Measurements from ENCODE around the gene SNRPA.

The SNRPA gene

GRCh38 chr19:40741527-40742390 is 9.2 kb upstream of the SNRPA start:
- Histone ChIP-seq H3K4me3 (no peak overlapping the region), H3K27ac (peak overlapping the region in 14 of 21 experiments; percentile 13 to 86 (median 66))

DNA sequence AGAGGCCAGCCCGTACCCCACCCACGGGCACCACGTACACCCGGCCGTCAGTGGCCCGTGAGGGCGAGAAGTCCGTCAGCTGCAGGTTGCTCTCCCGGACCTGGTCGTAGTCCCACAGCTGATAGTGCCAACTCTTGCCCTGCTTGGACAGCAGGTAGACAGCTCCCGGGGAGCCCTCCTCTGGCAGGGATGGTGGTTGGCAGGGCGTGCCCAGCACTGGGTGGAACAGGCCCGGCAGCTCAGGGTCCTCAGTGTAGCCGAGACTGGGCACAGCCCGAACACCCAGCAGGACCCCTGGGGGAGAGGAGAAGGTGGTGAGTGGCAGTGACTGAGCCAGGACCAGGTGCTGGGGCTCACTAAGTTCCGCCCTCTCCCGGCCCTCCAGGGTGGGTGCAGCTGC is 8.5 kb upstream of the SNRPA start:
- Histone ChIP-seq H3K27ac (peak overlapping the region in 1 of 21 experiments; percentile 85), H3K4me3 (no peak overlapping the region)

DNA sequence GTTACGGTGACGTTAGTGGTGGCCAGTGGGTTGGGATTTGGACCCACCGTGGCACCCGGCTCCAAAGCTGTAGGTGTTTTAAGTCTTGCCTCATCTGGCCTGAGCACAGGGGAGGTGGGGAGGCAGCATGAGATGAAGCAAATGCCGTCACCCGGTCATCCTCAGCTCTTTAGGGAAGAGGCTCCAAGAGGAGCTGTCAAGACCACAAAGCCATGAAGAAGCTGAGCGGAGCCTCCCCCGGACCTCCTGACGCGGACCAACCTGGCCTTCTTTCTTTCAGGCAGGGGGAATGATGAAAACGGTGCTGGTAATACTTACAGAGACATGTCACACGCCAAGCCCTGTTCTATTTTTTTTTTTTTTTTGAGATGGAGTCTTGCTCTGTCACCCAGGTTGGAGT is 8.1 kb upstream of the SNRPA start:
- no peak overlapping the region for H3K4me3 ChIP-seq
- H3K27ac ChIP-seq = no peak overlapping the region

GRCh38 chr19:40743926-40744325 is 7.1 kb upstream of the SNRPA start:
- no peak overlapping the region for H3K4me3 ChIP-seq
- H3K27ac ChIP-seq = no peak overlapping the region

DNA sequence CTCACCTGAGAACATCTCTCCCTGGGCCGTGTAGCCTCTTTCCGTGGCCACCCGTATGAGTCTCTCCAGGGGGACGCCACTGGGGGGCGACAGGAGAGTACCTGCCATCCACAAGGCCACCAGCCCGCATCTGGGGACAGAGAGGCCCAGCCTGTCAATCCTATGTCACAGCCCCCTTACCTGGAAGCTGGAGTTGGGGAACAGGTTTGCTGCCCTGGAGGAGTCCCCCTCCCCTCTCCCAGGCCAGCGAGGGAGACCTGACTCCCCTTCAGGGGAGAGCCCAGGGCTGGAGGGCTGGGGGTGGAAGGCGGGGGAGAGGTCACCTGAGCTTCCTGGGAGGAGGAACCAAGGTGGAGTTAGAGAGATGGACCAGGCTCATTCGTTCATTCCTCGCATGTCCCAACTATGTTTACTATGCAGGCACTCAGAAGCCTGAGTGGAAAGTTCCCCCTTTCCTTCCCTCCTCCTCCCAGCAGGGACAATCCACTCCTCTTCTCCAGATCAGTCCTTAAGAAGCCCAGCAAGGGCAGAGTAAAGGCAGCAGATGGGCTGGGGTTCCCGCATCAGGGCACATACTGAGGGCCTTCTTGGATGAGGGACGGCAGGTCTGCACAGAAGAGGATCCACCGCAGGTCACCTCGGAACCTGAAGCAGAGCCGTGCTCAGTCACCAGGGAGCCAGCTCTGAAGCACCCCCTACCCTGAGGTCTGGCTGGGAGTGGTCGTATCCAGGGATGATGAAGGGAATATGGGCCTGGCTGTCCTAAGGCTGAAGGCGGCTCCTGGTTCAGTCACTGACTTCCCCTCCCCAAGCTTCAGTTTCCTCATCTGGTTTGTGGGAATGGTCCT is 6.2 kb upstream of the SNRPA start:
- Histone ChIP-seq H3K4me3 (no peak overlapping the region), H3K27ac (peak overlapping the region in 1 of 21 experiments; percentile 37)

DNA sequence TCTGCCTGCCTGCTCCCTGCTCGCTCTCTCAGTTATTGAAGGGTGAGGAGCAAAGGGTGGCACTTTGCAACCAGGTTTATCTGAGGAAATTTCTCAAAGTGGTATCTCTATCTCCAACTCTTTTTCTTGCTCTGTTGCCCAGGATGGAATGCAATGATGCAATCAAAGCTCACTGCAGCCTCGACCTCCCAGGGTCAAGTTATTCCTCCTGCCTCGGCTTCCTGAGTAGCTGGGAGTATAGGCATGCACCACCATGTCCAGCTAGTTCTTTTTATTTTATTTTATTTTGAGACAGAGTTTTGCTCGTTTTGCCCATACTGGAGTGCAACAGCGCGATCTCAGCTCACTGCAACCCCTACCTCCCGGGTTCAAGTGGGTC is 5.6 kb upstream of the SNRPA start:
- H3K27ac ChIP-seq = peak overlapping the region in 1 of 21 experiments; percentile 37
- no peak overlapping the region for H3K4me3 ChIP-seq

DNA sequence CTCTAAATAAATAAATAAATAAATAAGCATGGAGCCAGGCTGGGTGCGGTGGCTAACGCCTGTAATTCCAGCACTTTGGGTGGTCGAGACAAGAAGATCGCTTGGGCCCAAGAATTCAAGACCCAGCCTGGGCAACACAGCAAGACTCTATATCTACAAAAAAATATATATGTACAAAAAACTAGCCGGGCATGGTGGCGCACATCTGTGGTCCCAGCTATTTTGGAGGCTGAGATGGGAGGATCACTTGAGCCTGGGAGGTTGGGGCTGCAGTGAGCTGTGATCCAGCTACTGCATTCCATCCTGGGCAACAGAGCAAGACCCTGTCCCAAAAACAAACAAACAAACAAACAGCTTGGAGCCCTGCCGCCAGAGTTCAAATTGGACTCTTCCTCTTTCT is 3.5 kb upstream of the SNRPA start:
- Histone ChIP-seq H3K4me3 (no peak overlapping the region), H3K27ac (peak overlapping the region in 1 of 21 experiments; percentile 98)

DNA sequence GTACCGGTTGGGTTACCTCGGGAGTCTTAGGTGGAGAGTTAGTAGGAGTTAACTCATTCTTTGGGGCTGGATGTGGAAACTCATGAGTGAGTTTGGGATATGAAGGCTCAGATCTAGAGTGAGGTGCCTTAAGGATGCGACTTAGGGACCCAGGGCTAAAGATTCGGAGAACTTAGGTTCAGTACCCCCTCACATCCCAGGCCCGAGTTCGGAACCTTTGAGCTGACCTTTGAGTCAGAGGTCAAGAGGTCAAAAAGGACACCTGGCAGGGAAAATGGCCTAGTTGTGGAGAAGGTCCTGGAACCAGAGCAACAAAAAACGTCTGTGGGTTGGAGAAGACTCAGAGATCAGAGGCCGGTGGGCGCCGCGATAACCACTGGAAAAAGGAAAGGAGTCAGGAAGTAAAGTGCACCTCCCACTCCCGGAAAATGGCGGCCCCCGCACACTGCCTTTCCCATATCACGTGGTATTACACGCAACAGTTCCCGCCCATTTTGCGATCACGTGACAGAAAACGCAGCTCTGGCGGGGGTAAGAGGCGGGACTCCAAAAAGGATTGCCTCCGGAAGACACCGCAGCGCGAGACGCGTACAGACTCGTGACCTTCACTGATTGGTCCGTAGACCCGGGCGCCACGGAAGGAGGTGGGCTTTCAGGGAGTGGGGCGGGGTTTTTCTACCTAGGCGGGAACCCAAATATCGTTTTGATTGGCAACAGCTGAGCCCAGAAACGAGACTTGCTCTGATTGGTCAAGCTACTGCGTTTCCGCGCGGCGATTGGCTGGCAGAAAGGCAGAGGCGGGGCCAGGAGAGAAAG is 737 bp upstream of the SNRPA start, which contains the start of gene ACTMAP:
Gene ACTMAP, minus strand, starts transcription at position 420 of the 816 bp plus-strand sequence. CDS start 674 bp downstream, outside the sequence.
- H3K27ac ChIP-seq = peak within 1 kb of the TSS; percentile 69 to 98 (median 95)
- H3K4me3 ChIP-seq = peak within 1 kb of the TSS; percentile 61 to 82 (median 70)

- H3K27ac ChIP-seq = peak overlapping the region in 19 of 21 experiments; percentile 76 to 98 (median 91)
- H3K4me3 ChIP-seq = peak overlapping the region; percentile 61 to 82 (median 70)
These were observed 1.3 kb downstream of the SNRPA start for GRCh38 chr19:40752257-40752781.

DNA sequence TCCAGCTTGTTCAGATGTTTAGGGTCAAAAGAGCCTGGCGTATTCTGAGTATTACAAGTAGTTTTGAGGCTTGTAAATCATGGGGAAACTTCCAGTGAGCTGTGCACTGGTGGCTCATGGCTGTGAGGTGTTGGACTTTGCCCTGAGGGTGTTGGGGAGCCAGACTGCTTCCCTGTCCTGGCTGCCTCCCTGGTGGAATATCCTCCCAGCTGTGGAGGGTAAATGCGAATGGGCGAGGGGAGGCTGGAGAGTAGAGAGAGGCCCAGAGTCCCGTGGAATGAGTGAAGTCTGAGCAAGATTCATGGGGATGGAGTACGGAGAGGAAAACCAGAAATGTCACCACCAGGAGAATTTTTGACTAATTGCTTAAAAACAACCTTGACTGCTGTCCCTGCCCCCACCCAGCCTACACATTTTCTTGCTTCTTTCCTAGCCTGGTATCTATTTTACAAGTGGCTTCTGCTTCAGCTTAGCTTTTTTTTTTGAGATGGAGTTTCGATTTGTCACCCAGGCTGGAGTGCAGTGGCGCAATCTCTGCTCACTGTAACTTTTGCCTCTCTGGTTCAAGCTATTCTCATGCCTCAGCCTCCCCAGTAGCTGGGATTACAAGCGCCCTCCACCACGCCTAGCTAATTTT is 3.7 kb downstream of the SNRPA start:
- peak overlapping the region in 1 of 7 experiments; percentile 17 for H3K4me3 ChIP-seq
- peak overlapping the region in 16 of 21 experiments; percentile 11 to 83 (median 50) for H3K27ac ChIP-seq

- H3K4me3 ChIP-seq = no peak overlapping the region
These were observed 4.2 kb downstream of the SNRPA start for GRCh38 chr19:40755248-40755624.

DNA sequence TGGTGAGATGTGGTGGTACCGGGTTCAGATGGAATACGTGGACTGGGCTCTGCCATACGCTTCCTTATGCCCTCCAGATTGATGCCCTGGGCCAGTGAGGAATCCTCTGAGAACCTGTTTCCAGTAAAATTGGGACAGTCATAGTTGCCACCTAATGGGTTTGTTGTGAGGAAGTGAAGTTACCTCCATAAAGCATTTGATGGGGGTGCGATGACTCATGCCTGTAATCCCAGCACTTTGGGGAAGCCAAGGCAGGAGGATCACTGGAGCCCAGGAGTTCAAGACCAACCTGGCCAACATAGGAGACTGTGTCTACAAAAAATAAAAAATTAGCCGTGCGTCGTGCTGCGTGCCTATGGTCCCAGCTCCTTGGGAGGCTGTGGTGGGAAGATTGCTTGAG is 4.8 kb downstream of the SNRPA start:
- H3K4me3 ChIP-seq = no peak overlapping the region
- H3K27ac ChIP-seq = peak overlapping the region in 4 of 21 experiments; percentile 4 to 83 (median 26)

More at GRCh38 chr19:40755248-40755624, 4.2 kb downstream of the SNRPA start:
- H3K27ac ChIP-seq = peak overlapping the region in 5 of 21 experiments; percentile 4 to 83 (median 39)

DNA sequence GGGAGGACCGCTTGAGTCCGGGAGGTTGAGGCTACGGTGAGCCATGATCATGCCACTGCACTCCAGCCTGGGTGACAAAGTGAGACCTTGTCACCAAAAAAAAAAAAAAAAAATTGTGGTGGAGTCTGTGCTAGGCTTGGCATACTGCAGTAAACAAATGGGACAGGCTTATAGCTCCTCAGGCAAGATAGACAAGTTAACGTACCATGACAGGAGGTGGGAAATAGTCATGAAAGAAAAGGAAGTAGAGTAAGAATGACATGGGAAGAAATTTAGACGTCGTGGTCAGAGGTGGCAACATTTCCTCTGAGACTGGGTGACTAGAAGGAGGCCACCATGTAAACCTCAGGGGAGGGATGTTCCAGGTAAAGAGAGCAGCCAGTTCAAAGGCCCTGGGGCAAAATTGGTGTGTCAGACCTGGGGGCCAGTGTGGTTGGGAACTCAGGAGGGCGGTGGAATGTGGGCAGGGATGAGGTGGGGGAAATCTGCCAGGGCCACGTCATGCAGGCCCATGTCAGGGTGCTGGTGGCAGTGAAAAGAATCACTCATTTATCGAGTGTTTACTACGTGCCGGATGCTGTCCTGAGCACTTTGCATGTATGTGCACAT is 5.6 kb downstream of the SNRPA start:
- Histone ChIP-seq H3K27ac (peak overlapping the region in 3 of 21 experiments; percentile 9 to 21 (median 13)), H3K4me3 (no peak overlapping the region)

DNA sequence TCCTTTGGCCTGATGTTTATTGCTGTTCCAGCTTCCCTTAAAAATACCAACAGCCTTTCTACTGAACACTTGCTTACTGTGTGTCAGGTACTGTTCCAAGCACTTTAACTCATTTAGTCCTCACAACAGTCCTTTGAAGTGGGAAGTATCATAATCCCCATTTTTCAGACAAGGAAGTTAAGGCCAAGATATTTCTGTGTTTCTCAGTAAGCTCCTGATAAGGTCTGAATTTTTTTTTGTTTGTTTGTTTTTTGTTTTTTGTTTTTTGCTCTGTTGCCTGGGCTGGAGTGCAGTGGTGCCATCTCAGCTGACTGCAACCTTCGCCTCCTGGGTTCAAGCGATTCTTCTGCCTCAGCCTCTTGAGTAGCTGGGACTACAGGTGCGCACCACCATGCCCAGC is 7.5 kb downstream of the SNRPA start:
- H3K27ac ChIP-seq = no peak overlapping the region
- no peak overlapping the region for H3K4me3 ChIP-seq

DNA sequence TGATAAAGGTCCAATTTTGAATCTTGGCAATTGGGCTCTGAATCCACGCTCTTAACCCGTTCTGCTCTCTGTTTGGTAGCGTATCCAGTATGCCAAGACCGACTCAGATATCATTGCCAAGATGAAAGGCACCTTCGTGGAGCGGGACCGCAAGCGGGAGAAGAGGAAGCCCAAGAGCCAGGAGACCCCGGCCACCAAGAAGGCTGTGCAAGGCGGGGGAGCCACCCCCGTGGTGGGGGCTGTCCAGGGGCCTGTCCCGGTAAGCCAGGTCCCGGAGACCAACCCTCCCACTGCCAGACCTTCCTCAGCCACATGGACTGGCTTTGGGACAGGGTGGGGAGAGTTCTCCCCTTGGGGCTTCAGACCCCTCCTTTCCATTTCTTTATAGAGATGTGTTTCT is 8.3 kb downstream of the SNRPA start:
- H3K27ac ChIP-seq = peak overlapping the region in 1 of 21 experiments; percentile 7

DNA sequence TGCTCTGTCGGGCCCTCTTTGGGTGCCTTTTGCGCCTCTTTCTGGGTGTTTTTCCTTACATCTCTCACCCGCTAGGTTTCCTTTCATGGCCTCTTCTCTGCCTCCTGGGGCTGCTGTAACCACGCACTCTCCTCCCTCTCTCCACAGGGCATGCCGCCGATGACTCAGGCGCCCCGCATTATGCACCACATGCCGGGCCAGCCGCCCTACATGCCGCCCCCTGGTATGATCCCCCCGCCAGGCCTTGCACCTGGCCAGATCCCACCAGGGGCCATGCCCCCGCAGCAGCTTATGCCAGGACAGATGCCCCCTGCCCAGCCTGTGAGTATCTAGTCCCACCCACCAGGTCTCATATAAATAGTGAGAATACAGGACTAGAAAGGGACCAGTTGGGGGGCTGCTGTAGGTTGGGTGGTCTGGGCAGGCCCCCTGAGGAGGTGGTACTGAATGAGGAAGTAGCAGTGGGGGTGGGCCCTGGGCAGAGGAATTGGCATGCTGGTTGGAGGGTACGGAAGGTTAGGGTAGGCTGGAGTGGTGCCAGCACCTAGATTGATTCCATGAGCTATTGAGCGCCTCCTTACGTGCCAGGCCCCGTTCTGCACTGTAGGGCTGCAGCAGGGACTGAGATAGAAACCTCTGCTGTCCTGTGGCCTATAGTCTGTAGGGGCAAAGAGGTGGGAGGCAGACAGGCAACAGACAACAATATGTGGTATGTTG is 11.9 kb downstream of the SNRPA start:
- H3K4me3 ChIP-seq = no peak overlapping the region
- H3K27ac ChIP-seq = peak overlapping the region in 8 of 21 experiments; percentile 10 to 75 (median 20)

More for the DNA sequence above, 8.3 kb downstream of the SNRPA start:
- H3K4me3 ChIP-seq = no peak overlapping the region

GRCh38 chr19:40763526-40763925 is 12.5 kb downstream of the SNRPA start:
- H3K27ac ChIP-seq = peak overlapping the region in 1 of 21 experiments; percentile 22
- no peak overlapping the region for H3K4me3 ChIP-seq

DNA sequence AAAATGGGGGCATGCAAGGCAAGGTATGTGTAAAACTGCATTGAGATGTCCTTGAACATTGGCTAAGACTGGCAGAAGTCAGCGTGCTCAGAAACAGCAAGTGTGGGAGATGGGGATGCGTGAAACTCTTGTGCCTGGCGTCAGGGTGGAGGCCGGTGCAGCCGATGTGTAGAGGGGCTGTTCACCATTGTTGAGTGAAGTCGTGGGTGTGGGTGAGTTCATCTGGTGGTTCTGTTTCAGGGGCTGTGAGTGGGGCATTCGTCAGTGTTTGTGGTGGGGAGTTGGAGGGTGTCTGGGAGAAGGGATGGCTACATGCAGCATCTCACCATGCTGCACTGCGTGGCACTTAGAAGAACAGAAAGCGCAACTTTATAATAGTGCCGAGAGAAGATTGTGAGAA is 13.0 kb downstream of the SNRPA start:
- Histone ChIP-seq H3K27ac (no peak overlapping the region), H3K4me3 (no peak overlapping the region)

Data from skin epidermis (tissue), 12 donors.